HepG2 (cell line): Measurements from ENCODE around the gene HK2. TPM values are rescaled to one million over a fixed set of nuclear protein-coding genes. Genes with fewer than 3 reads are reported as not detected.

Experiments
- ADNP ChIP-seq: sonication (generic); formaldehyde crosslinking; IDR thresholded peaks from 2 replicates; pipeline ENCODE4 v1.4.0; 2020; ENCODE audit warnings: missing genetic modification reagents
- DNMT1 ChIP-seq: sonication (generic); formaldehyde crosslinking; IDR thresholded peaks from 2 replicates; pipeline ENCODE4 v1.5.1; 2020; ENCODE audit warnings: mild to moderate bottlenecking, missing genetic modification reagents
- ETV5 ChIP-seq: IDR thresholded peaks from 2 replicates; pipeline ENCODE4 v1.6.1; 2018; ENCODE audit warnings: missing biosample characterization, missing genetic modification reagents, inconsistent platforms, borderline replicate concordance
- KAT2B ChIP-seq: fragments of 150-350 bp; IDR thresholded peaks from 2 replicates; pipeline ENCODE4 v1.6.1; 2014; ENCODE audit warnings: low read depth, low read length, borderline replicate concordance
- MATR3 ChIP-seq: sonication (generic); formaldehyde crosslinking; IDR thresholded peaks from 2 replicates; pipeline ENCODE4 v1.4.0; 2020; ENCODE audit warnings: missing genetic modification reagents
- MEIS1 ChIP-seq: sonication (generic); formaldehyde crosslinking; IDR thresholded peaks from 2 replicates; pipeline ENCODE4 v1.9.0; 2021; ENCODE audit warnings: mild to moderate bottlenecking, missing genetic modification reagents, moderate library complexity, borderline replicate concordance
- PTBP1 ChIP-seq: fragments of 200-400 bp; formaldehyde crosslinking; IDR thresholded peaks from 2 replicates; pipeline ENCODE4 v1.6.1; 2018; ENCODE audit warnings: low read length, low read depth; ENCODE audit not compliant: poor library complexity, severe bottlenecking
- SYNCRIP ChIP-seq: fragments of 200-400 bp; formaldehyde crosslinking; IDR thresholded peaks from 2 replicates; pipeline ENCODE4 v1.6.1; 2018; ENCODE audit warnings: mild to moderate bottlenecking, low read depth, low read length; ENCODE audit not compliant: insufficient read depth
- YEATS2 ChIP-seq: sonication (generic); formaldehyde crosslinking; IDR thresholded peaks from 2 replicates; pipeline ENCODE4 v1.4.0; 2020; ENCODE audit warnings: missing genetic modification reagents, borderline replicate concordance
- ZFYVE20 ChIP-seq: sonication (generic); formaldehyde crosslinking; IDR thresholded peaks from 2 replicates; pipeline ENCODE4 v1.8.0; 2023; ENCODE audit warnings: low read depth, mild to moderate bottlenecking, moderate library complexity, missing genetic modification reagents, borderline replicate concordance
- ZNF232 ChIP-seq: sonication (generic); formaldehyde crosslinking; IDR thresholded peaks from 2 replicates; pipeline ENCODE4 v1.4.0; 2020; ENCODE audit warnings: missing genetic modification reagents, borderline replicate concordance
- ZNF567 ChIP-seq: sonication (generic); formaldehyde crosslinking; IDR thresholded peaks from 2 replicates; pipeline ENCODE4 v1.8.1; 2023; ENCODE audit warnings: mild to moderate bottlenecking, missing genetic modification reagents, borderline replicate concordance
- ZNF792 ChIP-seq: IDR thresholded peaks from 2 replicates; pipeline ENCODE4 v1.6.1; 2016
- polyA plus RNA-seq, 8 experiments: library from polyadenylated mRNA; depleted of rRNA in 3 of 8; stranded (reverse) in 7 of 8; unstranded in 1 of 8; fragments of >200 nt; fragmentation: Illumina TruSeq in 4 of 8; extraction: Trizol in 4 of 8; gene quantifications; 2 replicates each; pipeline versions ENCODE4 v1.2.1 to v1.2.3, GENCODE V29; 2011 to 2016; ENCODE audit warnings: low read depth in 4 of 8, missing spikeins in 1 of 8, mixed read lengths in 1 of 8; ENCODE audit not compliant: insufficient read depth in 1 of 8
- total RNA-seq, 5 experiments: library from RNA; depleted of rRNA; stranded (reverse); fragments of >200 nt; fragmentation: Illumina TruSeq; extraction: Trizol; gene quantifications; 2 replicates each; pipeline ENCODE4 v1.2.3, GENCODE V29; 2016; ENCODE audit warnings: low read depth in 1 of 5
- TF ChIP-seq, protein P1 (sequence below): sonication (generic); formaldehyde crosslinking; conservative IDR thresholded peaks from 2 replicates; pipeline ENCODE4 v1.8.0; 2022; ENCODE audit warnings: missing genetic modification reagents
- TF ChIP-seq, protein P2 (sequence below): sonication (generic); formaldehyde crosslinking; IDR thresholded peaks from 2 replicates; pipeline ENCODE4 v1.4.0; 2020; ENCODE audit warnings: mild to moderate bottlenecking, missing genetic modification reagents, borderline replicate concordance
- TF ChIP-seq, protein P3 (sequence below): sonication (generic); formaldehyde crosslinking; conservative IDR thresholded peaks from 2 replicates; pipeline ENCODE4 v1.4.0; 2020; ENCODE audit warnings: mild to moderate bottlenecking, missing genetic modification reagents, moderate library complexity
- TF ChIP-seq, protein P4 (sequence below): sonication (generic); formaldehyde crosslinking; IDR thresholded peaks from 2 replicates; pipeline ENCODE4 v1.4.0; 2020; ENCODE audit warnings: missing genetic modification reagents

HK2 gene
- total and polyA plus RNA-seq, 2 of the 13 experiments (the other 11 are each of a cell fraction or from before 2014, with no cell fraction given): 13.2 to 101 TPM

DNA sequence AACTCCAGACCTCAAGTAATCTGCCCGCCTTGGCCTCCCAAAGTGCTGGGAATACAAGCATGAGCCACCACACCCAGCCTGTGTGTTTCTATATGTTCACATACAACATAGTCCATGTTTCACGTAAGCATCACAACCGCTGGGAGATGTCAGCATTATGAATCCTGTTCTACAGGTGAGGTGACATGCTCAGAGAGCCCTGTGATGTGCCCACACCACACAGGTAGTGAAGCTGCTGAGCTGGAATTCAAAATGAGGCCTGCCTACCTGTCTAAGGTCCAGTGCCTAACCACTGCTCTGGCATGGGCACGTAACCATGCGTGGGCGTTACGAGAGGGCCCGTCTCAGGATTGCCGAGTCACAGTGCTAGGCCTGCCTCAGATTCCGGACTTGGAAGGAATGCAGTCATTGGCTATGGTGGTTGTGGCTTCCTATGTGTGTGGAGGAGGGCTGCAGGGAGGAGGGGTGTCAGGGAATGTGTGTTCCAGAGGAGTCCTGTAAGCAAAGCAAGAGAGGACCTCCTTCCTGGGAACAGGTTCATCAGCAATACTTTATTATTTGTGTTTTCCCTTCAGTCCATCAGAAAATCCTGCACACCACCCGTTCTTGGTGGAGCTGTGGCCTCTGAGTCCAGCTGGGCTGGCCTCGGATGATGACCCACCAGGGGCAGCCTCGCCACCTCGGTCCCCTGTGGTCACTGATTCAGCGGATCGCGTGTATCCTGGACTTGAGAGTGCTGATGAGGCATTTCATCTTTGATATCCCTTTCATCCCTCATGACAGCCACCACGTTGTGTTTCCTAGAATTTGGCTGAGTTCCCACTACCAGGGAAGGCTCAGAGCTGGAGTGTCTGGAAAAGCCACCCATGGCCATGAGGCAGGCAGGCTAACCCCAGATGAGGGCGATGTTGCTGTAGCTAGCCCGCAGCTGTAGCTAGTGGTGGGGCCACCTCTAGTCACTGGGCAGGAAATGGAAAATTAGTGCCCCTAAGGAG, 31.1 kb downstream of the HK2 start (continued):
- TF ChIP-seq, protein P1, sequence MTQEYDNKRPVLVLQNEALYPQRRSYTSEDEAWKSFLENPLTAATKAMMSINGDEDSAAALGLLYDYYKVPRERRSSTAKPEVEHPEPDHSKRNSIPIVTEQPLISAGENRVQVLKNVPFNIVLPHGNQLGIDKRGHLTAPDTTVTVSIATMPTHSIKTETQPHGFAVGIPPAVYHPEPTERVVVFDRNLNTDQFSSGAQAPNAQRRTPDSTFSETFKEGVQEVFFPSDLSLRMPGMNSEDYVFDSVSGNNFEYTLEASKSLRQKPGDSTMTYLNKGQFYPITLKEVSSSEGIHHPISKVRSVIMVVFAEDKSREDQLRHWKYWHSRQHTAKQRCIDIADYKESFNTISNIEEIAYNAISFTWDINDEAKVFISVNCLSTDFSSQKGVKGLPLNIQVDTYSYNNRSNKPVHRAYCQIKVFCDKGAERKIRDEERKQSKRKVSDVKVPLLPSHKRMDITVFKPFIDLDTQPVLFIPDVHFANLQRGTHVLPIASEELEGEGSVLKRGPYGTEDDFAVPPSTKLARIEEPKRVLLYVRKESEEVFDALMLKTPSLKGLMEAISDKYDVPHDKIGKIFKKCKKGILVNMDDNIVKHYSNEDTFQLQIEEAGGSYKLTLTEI (CRISPR knock-in tag): no peak
- no peak for TF ChIP-seq PTBP1
- no peak for TF ChIP-seq ZNF232 (CRISPR knock-in tag)
- TF ChIP-seq ZNF792 (CRISPR knock-in tag): no peak
- TF ChIP-seq ZFYVE20 (CRISPR knock-in tag): no peak
- TF ChIP-seq DNMT1: no peak
- no peak for TF ChIP-seq YEATS2 (CRISPR knock-in tag)
- no peak for TF ChIP-seq ADNP (CRISPR knock-in tag)
- no peak for TF ChIP-seq MEIS1 (CRISPR knock-in tag)
- no peak for TF ChIP-seq ETV5 (CRISPR knock-in tag)
- TF ChIP-seq, protein P2, sequence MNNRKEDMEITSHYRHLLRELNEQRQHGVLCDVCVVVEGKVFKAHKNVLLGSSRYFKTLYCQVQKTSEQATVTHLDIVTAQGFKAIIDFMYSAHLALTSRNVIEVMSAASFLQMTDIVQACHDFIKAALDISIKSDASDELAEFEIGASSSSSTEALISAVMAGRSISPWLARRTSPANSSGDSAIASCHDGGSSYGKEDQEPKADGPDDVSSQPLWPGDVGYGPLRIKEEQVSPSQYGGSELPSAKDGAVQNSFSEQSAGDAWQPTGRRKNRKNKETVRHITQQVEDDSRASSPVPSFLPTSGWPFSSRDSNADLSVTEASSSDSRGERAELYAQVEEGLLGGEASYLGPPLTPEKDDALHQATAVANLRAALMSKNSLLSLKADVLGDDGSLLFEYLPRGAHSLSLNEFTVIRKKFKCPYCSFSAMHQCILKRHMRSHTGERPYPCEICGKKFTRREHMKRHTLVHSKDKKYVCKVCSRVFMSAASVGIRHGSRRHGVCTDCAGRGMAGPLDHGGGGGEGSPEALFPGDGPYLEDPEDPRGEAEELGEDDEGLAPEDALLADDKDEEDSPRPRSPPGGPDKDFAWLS (CRISPR knock-in tag): no peak
- 0 out of 2 replicates have a peak, but pooled peaks have one; percentile 25 for TF ChIP-seq ZNF567 (CRISPR knock-in tag)
- no peak for TF ChIP-seq MATR3 (CRISPR knock-in tag)
- TF ChIP-seq, protein P3, sequence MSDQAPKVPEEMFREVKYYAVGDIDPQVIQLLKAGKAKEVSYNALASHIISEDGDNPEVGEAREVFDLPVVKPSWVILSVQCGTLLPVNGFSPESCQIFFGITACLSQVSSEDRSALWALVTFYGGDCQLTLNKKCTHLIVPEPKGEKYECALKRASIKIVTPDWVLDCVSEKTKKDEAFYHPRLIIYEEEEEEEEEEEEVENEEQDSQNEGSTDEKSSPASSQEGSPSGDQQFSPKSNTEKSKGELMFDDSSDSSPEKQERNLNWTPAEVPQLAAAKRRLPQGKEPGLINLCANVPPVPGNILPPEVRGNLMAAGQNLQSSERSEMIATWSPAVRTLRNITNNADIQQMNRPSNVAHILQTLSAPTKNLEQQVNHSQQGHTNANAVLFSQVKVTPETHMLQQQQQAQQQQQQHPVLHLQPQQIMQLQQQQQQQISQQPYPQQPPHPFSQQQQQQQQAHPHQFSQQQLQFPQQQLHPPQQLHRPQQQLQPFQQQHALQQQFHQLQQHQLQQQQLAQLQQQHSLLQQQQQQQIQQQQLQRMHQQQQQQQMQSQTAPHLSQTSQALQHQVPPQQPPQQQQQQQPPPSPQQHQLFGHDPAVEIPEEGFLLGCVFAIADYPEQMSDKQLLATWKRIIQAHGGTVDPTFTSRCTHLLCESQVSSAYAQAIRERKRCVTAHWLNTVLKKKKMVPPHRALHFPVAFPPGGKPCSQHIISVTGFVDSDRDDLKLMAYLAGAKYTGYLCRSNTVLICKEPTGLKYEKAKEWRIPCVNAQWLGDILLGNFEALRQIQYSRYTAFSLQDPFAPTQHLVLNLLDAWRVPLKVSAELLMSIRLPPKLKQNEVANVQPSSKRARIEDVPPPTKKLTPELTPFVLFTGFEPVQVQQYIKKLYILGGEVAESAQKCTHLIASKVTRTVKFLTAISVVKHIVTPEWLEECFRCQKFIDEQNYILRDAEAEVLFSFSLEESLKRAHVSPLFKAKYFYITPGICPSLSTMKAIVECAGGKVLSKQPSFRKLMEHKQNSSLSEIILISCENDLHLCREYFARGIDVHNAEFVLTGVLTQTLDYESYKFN (CRISPR knock-in tag): no peak
- TF ChIP-seq, protein P4, sequence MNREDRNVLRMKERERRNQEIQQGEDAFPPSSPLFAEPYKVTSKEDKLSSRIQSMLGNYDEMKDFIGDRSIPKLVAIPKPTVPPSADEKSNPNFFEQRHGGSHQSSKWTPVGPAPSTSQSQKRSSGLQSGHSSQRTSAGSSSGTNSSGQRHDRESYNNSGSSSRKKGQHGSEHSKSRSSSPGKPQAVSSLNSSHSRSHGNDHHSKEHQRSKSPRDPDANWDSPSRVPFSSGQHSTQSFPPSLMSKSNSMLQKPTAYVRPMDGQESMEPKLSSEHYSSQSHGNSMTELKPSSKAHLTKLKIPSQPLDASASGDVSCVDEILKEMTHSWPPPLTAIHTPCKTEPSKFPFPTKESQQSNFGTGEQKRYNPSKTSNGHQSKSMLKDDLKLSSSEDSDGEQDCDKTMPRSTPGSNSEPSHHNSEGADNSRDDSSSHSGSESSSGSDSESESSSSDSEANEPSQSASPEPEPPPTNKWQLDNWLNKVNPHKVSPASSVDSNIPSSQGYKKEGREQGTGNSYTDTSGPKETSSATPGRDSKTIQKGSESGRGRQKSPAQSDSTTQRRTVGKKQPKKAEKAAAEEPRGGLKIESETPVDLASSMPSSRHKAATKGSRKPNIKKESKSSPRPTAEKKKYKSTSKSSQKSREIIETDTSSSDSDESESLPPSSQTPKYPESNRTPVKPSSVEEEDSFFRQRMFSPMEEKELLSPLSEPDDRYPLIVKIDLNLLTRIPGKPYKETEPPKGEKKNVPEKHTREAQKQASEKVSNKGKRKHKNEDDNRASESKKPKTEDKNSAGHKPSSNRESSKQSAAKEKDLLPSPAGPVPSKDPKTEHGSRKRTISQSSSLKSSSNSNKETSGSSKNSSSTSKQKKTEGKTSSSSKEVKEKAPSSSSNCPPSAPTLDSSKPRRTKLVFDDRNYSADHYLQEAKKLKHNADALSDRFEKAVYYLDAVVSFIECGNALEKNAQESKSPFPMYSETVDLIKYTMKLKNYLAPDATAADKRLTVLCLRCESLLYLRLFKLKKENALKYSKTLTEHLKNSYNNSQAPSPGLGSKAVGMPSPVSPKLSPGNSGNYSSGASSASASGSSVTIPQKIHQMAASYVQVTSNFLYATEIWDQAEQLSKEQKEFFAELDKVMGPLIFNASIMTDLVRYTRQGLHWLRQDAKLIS: no peak
- TF ChIP-seq SYNCRIP: no peak
- TF ChIP-seq KAT2B: no peak
